GM12891 (cell line): ENCODE data around the gene OGDH.
"Not testable (repeated sequence)": the region's sequence is repeated elsewhere in the genome, so short reads cannot be mapped to it uniquely, and the experiment has no call there.

Source experiments
- POLR2A ChIP-seq: IDR thresholded peaks from 2 replicates; pipeline ENCODE4 v1.6.1; 2011; ENCODE audit warnings: low read depth, low read length, control low read depth
- POLR2AphosphoS5 ChIP-seq: IDR thresholded peaks from 2 replicates; pipeline ENCODE4 v1.6.1; 2011; ENCODE audit warnings: low read depth, low read length, control low read depth
- SPI1 ChIP-seq: IDR thresholded peaks from 2 replicates; pipeline ENCODE4 v1.6.1; 2011; ENCODE audit warnings: low read depth, low read length, control low read depth

DNA sequence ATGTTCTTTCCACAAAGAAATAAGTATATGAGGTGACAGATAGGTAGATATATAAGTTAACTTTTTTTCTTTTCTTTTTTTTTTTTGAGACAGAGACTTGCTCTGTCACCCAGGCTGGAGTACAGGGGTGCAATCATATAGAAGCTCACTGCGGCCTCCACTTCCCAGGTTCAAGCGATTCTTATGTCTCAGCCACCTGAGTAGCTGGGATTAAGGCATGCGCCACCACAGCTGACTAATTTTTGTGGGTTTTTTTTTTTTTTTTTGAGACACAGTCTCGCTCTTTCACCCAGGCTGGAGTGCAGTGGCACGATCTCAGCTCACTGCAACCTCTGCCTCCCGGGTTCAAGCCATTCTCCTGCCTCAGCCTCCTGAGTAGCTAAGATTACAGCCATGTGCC is 126.5 kb downstream of the OGDH start:
- not testable (repeated sequence) for TF ChIP-seq POLR2AphosphoS5, POLR2A, SPI1
